ENCODE measurements around the gene SEPHS1.

DNA sequence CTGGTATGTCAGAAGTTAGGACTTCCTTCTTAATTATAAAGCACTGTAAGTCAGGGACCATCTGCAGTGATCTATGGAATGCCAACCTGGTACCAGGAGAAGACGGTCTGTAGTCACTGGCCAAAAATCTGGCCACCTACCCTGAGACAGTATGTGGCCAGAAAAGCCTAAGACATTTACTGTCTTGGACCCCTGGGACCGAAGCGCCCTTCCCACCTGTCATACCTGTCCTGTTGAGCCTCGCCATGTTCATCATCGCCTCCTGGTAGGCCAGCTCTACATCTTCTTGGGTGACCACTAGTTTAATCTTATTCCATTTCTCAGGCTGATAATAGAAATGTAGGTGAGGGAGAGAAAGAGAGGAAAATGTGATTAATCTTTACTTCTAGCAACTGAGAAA, 20.0 kb downstream of the SEPHS1 start:
- TF ChIP-seq NR3C1 (CRISPR knock-in tag; conservative IDR thresholded peaks at IDR 0.05; ENCODE audit: low read depth), result no peak
- TF ChIP-seq ZNF232 (CRISPR knock-in tag; IDR thresholded peaks at IDR 0.05), result no peak
- TF ChIP-seq NFYB (CRISPR knock-in tag; conservative IDR thresholded peaks at IDR 0.05; ENCODE audit: low read depth), result no peak
- TF ChIP-seq, protein P1, sequence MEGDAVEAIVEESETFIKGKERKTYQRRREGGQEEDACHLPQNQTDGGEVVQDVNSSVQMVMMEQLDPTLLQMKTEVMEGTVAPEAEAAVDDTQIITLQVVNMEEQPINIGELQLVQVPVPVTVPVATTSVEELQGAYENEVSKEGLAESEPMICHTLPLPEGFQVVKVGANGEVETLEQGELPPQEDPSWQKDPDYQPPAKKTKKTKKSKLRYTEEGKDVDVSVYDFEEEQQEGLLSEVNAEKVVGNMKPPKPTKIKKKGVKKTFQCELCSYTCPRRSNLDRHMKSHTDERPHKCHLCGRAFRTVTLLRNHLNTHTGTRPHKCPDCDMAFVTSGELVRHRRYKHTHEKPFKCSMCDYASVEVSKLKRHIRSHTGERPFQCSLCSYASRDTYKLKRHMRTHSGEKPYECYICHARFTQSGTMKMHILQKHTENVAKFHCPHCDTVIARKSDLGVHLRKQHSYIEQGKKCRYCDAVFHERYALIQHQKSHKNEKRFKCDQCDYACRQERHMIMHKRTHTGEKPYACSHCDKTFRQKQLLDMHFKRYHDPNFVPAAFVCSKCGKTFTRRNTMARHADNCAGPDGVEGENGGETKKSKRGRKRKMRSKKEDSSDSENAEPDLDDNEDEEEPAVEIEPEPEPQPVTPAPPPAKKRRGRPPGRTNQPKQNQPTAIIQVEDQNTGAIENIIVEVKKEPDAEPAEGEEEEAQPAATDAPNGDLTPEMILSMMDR (IDR thresholded peaks at IDR 0.05), result no peak
- TF ChIP-seq, protein P2, sequence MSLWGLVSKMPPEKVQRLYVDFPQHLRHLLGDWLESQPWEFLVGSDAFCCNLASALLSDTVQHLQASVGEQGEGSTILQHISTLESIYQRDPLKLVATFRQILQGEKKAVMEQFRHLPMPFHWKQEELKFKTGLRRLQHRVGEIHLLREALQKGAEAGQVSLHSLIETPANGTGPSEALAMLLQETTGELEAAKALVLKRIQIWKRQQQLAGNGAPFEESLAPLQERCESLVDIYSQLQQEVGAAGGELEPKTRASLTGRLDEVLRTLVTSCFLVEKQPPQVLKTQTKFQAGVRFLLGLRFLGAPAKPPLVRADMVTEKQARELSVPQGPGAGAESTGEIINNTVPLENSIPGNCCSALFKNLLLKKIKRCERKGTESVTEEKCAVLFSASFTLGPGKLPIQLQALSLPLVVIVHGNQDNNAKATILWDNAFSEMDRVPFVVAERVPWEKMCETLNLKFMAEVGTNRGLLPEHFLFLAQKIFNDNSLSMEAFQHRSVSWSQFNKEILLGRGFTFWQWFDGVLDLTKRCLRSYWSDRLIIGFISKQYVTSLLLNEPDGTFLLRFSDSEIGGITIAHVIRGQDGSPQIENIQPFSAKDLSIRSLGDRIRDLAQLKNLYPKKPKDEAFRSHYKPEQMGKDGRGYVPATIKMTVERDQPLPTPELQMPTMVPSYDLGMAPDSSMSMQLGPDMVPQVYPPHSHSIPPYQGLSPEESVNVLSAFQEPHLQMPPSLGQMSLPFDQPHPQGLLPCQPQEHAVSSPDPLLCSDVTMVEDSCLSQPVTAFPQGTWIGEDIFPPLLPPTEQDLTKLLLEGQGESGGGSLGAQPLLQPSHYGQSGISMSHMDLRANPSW (CRISPR knock-in tag; conservative IDR thresholded peaks at IDR 0.05; ENCODE audit: low read depth), result no peak
- TF ChIP-seq, protein P3, sequence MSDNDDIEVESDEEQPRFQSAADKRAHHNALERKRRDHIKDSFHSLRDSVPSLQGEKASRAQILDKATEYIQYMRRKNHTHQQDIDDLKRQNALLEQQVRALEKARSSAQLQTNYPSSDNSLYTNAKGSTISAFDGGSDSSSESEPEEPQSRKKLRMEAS (CRISPR knock-in tag; IDR thresholded peaks at IDR 0.05), result no peak
- no peak for TF ChIP-seq ATF1 (CRISPR knock-in tag; IDR thresholded peaks at IDR 0.05)
- no peak for TF ChIP-seq ZBTB21 (CRISPR knock-in tag; IDR thresholded peaks at IDR 0.05; ENCODE audit: borderline replicate concordance)
- TF ChIP-seq, protein P4, sequence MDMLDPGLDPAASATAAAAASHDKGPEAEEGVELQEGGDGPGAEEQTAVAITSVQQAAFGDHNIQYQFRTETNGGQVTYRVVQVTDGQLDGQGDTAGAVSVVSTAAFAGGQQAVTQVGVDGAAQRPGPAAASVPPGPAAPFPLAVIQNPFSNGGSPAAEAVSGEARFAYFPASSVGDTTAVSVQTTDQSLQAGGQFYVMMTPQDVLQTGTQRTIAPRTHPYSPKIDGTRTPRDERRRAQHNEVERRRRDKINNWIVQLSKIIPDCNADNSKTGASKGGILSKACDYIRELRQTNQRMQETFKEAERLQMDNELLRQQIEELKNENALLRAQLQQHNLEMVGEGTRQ (CRISPR knock-in tag; IDR thresholded peaks at IDR 0.05), result no peak
- no peak for TF ChIP-seq ZNF121 (CRISPR knock-in tag; IDR thresholded peaks at IDR 0.05)
- TF ChIP-seq JUN (CRISPR knock-in tag; IDR thresholded peaks at IDR 0.05), result no peak
- no peak for TF ChIP-seq TP53 (CRISPR knock-in tag; IDR thresholded peaks at IDR 0.05)
- TF ChIP-seq, protein P5, sequence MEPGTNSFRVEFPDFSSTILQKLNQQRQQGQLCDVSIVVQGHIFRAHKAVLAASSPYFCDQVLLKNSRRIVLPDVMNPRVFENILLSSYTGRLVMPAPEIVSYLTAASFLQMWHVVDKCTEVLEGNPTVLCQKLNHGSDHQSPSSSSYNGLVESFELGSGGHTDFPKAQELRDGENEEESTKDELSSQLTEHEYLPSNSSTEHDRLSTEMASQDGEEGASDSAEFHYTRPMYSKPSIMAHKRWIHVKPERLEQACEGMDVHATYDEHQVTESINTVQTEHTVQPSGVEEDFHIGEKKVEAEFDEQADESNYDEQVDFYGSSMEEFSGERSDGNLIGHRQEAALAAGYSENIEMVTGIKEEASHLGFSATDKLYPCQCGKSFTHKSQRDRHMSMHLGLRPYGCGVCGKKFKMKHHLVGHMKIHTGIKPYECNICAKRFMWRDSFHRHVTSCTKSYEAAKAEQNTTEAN (CRISPR knock-in tag; IDR thresholded peaks at IDR 0.05), result no peak
